Smooth muscle cell (in vitro differentiated cells): Measurements from ENCODE around the gene SYNPO. TPM values are rescaled to one million over a fixed set of nuclear protein-coding genes. Genes with fewer than 3 reads are reported as not detected.

Experiments
- DNase-seq: peaks from one replicate; lab custom pipeline; 2025; ENCODE audit not compliant: unreplicated experiment; lab: John Stamatoyannopoulos, UW
- H2AFZ ChIP-seq: fragments of 200-600 bp; sonication (generic); 2 replicates; pipeline ENCODE4 v1.6.0; 2016; ENCODE audit warnings: antibody characterized with exemption, low read depth, mild to moderate bottlenecking
- H3F3A ChIP-seq: fragments of 200-600 bp; sonication (generic); 2 replicates; pipeline ENCODE4 v1.6.0; 2017; ENCODE audit warnings: antibody characterized with exemption, low read depth
- H3K27ac ChIP-seq: fragments of 200-600 bp; sonication (generic); 2 replicates; pipeline ENCODE4 v1.5.1; 2016; ENCODE audit warnings: low read depth, mild to moderate bottlenecking
- H3K27me3 ChIP-seq: fragments of 200-600 bp; sonication (generic); 2 replicates; pipeline ENCODE4 v1.6.1; 2016; ENCODE audit warnings: low read depth, mild to moderate bottlenecking
- H3K36me3 ChIP-seq: fragments of 200-600 bp; sonication (generic); 2 replicates; pipeline ENCODE4 v1.5.1; 2016; ENCODE audit warnings: low read depth
- H3K4me1 ChIP-seq: fragments of 200-600 bp; sonication (generic); 2 replicates; pipeline ENCODE4 v1.5.1; 2016; ENCODE audit warnings: low read depth
- H3K4me2 ChIP-seq: fragments of 200-600 bp; sonication (generic); 2 replicates; pipeline ENCODE4 v1.6.0; 2016; ENCODE audit warnings: mild to moderate bottlenecking
- H3K4me3 ChIP-seq: fragments of 200-600 bp; sonication (generic); 2 replicates; pipeline ENCODE4 v1.5.1; 2016; ENCODE audit warnings: mild to moderate bottlenecking
- H3K79me2 ChIP-seq: fragments of 200-600 bp; sonication (generic); 2 replicates; pipeline ENCODE4 v1.6.0; 2016; ENCODE audit warnings: low read depth, mild to moderate bottlenecking
- H3K9ac ChIP-seq: fragments of 200-600 bp; sonication (generic); 2 replicates; pipeline ENCODE4 v1.6.0; 2016; ENCODE audit warnings: low read depth
- H3K9me3 ChIP-seq: fragments of 200-600 bp; sonication (generic); replicated peaks from 2 replicates; pipeline ENCODE4 v1.5.1; 2016; ENCODE audit warnings: low read depth
- H4K20me1 ChIP-seq: fragments of 200-600 bp; sonication (generic); 2 replicates; pipeline ENCODE4 v1.6.0; 2016; ENCODE audit warnings: low read depth
- CTCF ChIP-seq: fragments of 200-600 bp; sonication (generic); IDR thresholded peaks from 2 replicates; pipeline ENCODE4 v1.5.1; 2017; ENCODE audit warnings: borderline replicate concordance, mild to moderate bottlenecking, antibody characterized with exemption; ENCODE audit not compliant: insufficient read depth, poor library complexity, severe bottlenecking
- WGBS: methylation state at CpG from one replicate; pipeline ENCODE4 v1.1.7; 2016; ENCODE audit warnings: low lambda C conversion rate; 5-methylcytosine and 5-hydroxymethylcytosine counted together
- polyA plus RNA-seq: library from polyadenylated mRNA; unstranded; fragments of >200 nt; fragmentation: Nextera tagmentation; extraction: Ambion mirVana; gene quantifications from 2 replicates; pipeline ENCODE4 v1.2.1, GENCODE V29; 2016
- total RNA-seq: library from RNA; depleted of rRNA; stranded (reverse); fragments of >200 nt; gene quantifications from 2 replicates; pipeline ENCODE4 v1.2.3, GENCODE V29; 2014

SYNPO gene
- total and polyA plus RNA-seq, 2 experiments from 2014 or later: 34.2 to 46.4 TPM

- H3K27ac ChIP-seq: no peak overlapping the region
- no peak for TF ChIP-seq CTCF
- DNase-seq: no peak
- H4K20me1 ChIP-seq: no peaks in the 10 kb centered on the region
- H3K9ac ChIP-seq: no peak overlapping the region
- H3K79me2 ChIP-seq: peaks cover 7% of the 10 kb centered on the region
- no peaks in the 10 kb centered on the region for H3K9me3 ChIP-seq
- H3F3A ChIP-seq: no peaks in the 10 kb centered on the region
- no peak overlapping the region for H3K4me2 ChIP-seq
- H3K4me3 ChIP-seq: no peak overlapping the region
- H3K4me1 ChIP-seq: no peaks in the 10 kb centered on the region
- H2AFZ ChIP-seq: no peak overlapping the region
- no peaks in the 10 kb centered on the region for H3K36me3 ChIP-seq
- WGBS: 98% methylated on average over 4 of the region's 4 CpGs
- no peaks in the 10 kb centered on the region for H3K27me3 ChIP-seq
These were observed 32.5 kb upstream of the SYNPO start for GRCh38 chr5:150607991-150608390.

- H3K36me3 ChIP-seq: no peaks in the 10 kb centered on the region
- H2AFZ ChIP-seq: no peak overlapping the region
- WGBS: 87% methylated on average over 5 of the region's 5 CpGs
- H3K9me3 ChIP-seq: no peaks in the 10 kb centered on the region
- DNase-seq: no peak
- H3K27ac ChIP-seq: no peak overlapping the region
- no peak overlapping the region for H3K9ac ChIP-seq
- peaks cover 7% of the 10 kb centered on the region for H3K79me2 ChIP-seq
- H3K27me3 ChIP-seq: no peaks in the 10 kb centered on the region
- H3K4me3 ChIP-seq: no peak overlapping the region
- TF ChIP-seq CTCF: no peak
- H3F3A ChIP-seq: no peaks in the 10 kb centered on the region
- no peaks in the 10 kb centered on the region for H3K4me1 ChIP-seq
- H3K4me2 ChIP-seq: no peak overlapping the region
- H4K20me1 ChIP-seq: no peaks in the 10 kb centered on the region
These were observed 31.5 kb upstream of the SYNPO start for GRCh38 chr5:150608991-150609390.

- H3K9ac ChIP-seq: no peak overlapping the region
- H2AFZ ChIP-seq: no peak overlapping the region
- H3K9me3 ChIP-seq: no peaks in the 10 kb centered on the region
- H3K4me1 ChIP-seq: no peaks in the 10 kb centered on the region
- WGBS: 79% methylated on average over 7 of the region's 7 CpGs
- H3K4me3 ChIP-seq: no peak overlapping the region
- H3K4me2 ChIP-seq: no peak overlapping the region
- H3F3A ChIP-seq: no peaks in the 10 kb centered on the region
- H3K27me3 ChIP-seq: no peaks in the 10 kb centered on the region
- no peak for DNase-seq
- no peak overlapping the region for H3K27ac ChIP-seq
- no peaks in the 10 kb centered on the region for H4K20me1 ChIP-seq
- peaks cover 7% of the 10 kb centered on the region for H3K79me2 ChIP-seq
- no peaks in the 10 kb centered on the region for H3K36me3 ChIP-seq
- no peak for TF ChIP-seq CTCF
These were observed 30.4 kb upstream of the SYNPO start for GRCh38 chr5:150609843-150610584.

- no peak overlapping the region for H3K4me2 ChIP-seq
- no peaks in the 10 kb centered on the region for H4K20me1 ChIP-seq
- no peak for TF ChIP-seq CTCF
- H3K79me2 ChIP-seq: peaks cover 7% of the 10 kb centered on the region
- H3F3A ChIP-seq: no peaks in the 10 kb centered on the region
- WGBS: 78% methylated on average over 6 of the region's 6 CpGs
- H3K27ac ChIP-seq: no peak overlapping the region
- H2AFZ ChIP-seq: no peak overlapping the region
- H3K9ac ChIP-seq: no peak overlapping the region
- DNase-seq: no peak
- H3K4me3 ChIP-seq: no peak overlapping the region
- H3K27me3 ChIP-seq: no peaks in the 10 kb centered on the region
- peaks cover 5% of the 10 kb centered on the region for H3K4me1 ChIP-seq
- no peaks in the 10 kb centered on the region for H3K9me3 ChIP-seq
- no peaks in the 10 kb centered on the region for H3K36me3 ChIP-seq
These were observed 29.4 kb upstream of the SYNPO start for GRCh38 chr5:150611026-150611425.
